ENCODE measurements around the gene ABCC5. TPM values are rescaled to one million over a fixed set of nuclear protein-coding genes. Genes with fewer than 3 reads are reported as not detected.
A peak's percentile ranks its signal among the peaks of the same experiment; 100 is the strongest.

Gene ABCC5
- total RNA-seq, 1 donor from 2014 or later = 50.9 TPM

GRCh38 chr3:183896610-183897009 is 121.1 kb downstream of the ABCC5 start:
- TF ChIP-seq CTCF (conservative IDR thresholded peaks at IDR 0.05) = no peak
- Mint-ChIP-seq H3K27ac (ENCODE audit: unreplicated experiment) (no peak overlapping the region), H3K4me1 (no peaks in the 10 kb centered on the region), H3K27me3 (ENCODE audit: low read depth) (peaks cover 50% of the 10 kb centered on the region), H3K36me3 (ENCODE audit: low read depth) (no peaks in the 10 kb centered on the region), H3K9me3 (no peaks in the 10 kb centered on the region), H3K4me3 (no peak overlapping the region)
- DNase-seq (ENCODE audit: low read depth, low spot score) = no peak

- H3K27ac Mint-ChIP-seq (ENCODE audit: unreplicated experiment) = no peak overlapping the region
- H3K9me3 Mint-ChIP-seq = no peaks in the 10 kb centered on the region
- no peak overlapping the region for H3K4me3 Mint-ChIP-seq
- H3K36me3 Mint-ChIP-seq (ENCODE audit: low read depth) = no peaks in the 10 kb centered on the region
- peaks cover 46% of the 10 kb centered on the region for H3K27me3 Mint-ChIP-seq (ENCODE audit: low read depth)
- DNase-seq (ENCODE audit: low read depth, low spot score) = no peak
- no peak for TF ChIP-seq CTCF (conservative IDR thresholded peaks at IDR 0.05)
- no peaks in the 10 kb centered on the region for H3K4me1 Mint-ChIP-seq
These were observed 121.5 kb downstream of the ABCC5 start for GRCh38 chr3:183896184-183896583.

- Mint-ChIP-seq H3K27me3 (ENCODE audit: low read depth) (peaks cover 48% of the 10 kb centered on the region), H3K9me3 (no peaks in the 10 kb centered on the region), H3K27ac (ENCODE audit: unreplicated experiment) (no peak overlapping the region), H3K4me3 (no peak overlapping the region), H3K36me3 (ENCODE audit: low read depth) (no peaks in the 10 kb centered on the region), H3K4me1 (no peaks in the 10 kb centered on the region)
- no peak for TF ChIP-seq CTCF (conservative IDR thresholded peaks at IDR 0.05)
- no peak for DNase-seq (ENCODE audit: low read depth, low spot score)
These were observed 121.9 kb downstream of the ABCC5 start for GRCh38 chr3:183895774-183896173.

- Mint-ChIP-seq H3K4me1 (no peaks in the 10 kb centered on the region), H3K36me3 (ENCODE audit: low read depth) (no peaks in the 10 kb centered on the region), H3K27ac (ENCODE audit: unreplicated experiment) (no peak overlapping the region), H3K9me3 (no peaks in the 10 kb centered on the region), H3K4me3 (no peak overlapping the region), H3K27me3 (ENCODE audit: low read depth) (peaks cover 44% of the 10 kb centered on the region)
- peak; percentile 85 for TF ChIP-seq CTCF (conservative IDR thresholded peaks at IDR 0.05)
- DNase-seq (ENCODE audit: low read depth, low spot score) = no peak
These were observed 122.4 kb downstream of the ABCC5 start for GRCh38 chr3:183895296-183895695.

- H3K4me3 Mint-ChIP-seq = no peak overlapping the region
- H3K27ac Mint-ChIP-seq (ENCODE audit: unreplicated experiment) = no peak overlapping the region
- H3K36me3 Mint-ChIP-seq (ENCODE audit: low read depth) = no peaks in the 10 kb centered on the region
These were observed 125.0 kb downstream of the ABCC5 start for GRCh38 chr3:183892610-183893214.

More at GRCh38 chr3:183892610-183893214, 125.0 kb downstream of the ABCC5 start:
- H3K4me1 Mint-ChIP-seq = no peaks in the 10 kb centered on the region
- peaks cover 42% of the 10 kb centered on the region for H3K27me3 Mint-ChIP-seq (ENCODE audit: low read depth)
- no peak for DNase-seq (ENCODE audit: low read depth, low spot score)
- TF ChIP-seq CTCF (conservative IDR thresholded peaks at IDR 0.05) = no peak
- H3K9me3 Mint-ChIP-seq = no peaks in the 10 kb centered on the region
